Fibroblast of peridontal ligament (primary cell): Measurements from ENCODE around the gene TLL2.

Experiments
- DNase-seq: peaks from one replicate; pipeline ENCODE4 v3.0.0-alpha.2; 2010; ENCODE audit errors: extremely low read depth

Gene TLL2

DNA sequence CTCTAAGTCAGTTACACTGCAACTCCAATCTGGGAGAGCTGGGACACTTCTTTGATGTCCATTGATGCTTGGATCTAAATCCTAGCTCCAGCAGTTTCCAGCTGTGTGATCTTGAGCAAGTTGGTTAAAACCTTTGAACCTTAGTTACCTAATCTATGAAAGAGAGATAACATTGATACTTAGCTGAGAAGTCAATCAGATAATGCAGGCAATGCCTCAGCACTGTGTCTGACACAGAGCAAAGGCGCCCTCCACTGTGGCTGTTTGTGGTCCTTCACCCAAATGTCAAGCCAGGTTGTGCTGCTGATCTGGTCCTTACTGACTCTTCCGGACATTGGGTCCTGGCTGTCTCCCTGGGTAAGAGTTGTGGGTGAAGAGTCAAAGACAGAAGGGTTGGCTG lies 189.3 kb downstream of the TLL2 start:
- DNase-seq = no peak

DNA sequence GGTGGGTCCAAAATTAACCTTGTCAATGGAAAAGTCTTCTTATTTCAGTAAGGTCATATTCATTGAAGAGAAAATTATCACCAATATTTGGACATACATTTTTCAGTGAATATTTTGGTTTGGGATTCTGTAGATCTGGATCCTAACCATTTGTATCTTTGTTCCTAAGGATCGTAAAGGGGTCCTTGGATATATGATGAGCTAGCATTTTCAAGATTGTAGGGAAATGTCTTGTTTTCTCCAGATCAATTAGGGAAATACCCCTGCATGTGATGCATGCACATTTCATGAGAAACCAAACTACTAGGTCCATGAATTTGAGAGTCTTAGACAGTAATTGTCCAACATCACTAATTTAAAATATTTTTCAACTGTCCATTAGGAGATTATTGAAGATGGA lies 191.5 kb downstream of the TLL2 start:
- no peak for DNase-seq

DNA sequence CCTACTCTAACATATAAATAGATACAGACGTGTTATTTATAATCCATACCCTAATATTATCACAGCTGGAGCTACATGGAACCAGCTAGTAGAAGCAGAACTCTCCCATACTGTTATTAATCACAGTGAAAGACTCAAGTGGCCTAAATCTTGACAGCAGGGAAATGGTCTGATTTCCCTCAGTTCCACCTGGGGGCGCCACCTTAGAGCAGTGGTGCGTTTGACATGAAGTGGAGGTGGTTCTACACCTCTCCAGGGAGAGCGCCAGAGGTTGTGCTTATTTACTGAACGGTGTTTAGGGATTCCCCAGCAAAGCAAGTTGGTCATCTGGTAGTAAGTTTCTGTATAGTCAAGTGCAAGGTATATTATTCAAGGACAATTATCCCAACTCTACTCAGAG lies 191.9 kb downstream of the TLL2 start:
- DNase-seq = no peak

DNA sequence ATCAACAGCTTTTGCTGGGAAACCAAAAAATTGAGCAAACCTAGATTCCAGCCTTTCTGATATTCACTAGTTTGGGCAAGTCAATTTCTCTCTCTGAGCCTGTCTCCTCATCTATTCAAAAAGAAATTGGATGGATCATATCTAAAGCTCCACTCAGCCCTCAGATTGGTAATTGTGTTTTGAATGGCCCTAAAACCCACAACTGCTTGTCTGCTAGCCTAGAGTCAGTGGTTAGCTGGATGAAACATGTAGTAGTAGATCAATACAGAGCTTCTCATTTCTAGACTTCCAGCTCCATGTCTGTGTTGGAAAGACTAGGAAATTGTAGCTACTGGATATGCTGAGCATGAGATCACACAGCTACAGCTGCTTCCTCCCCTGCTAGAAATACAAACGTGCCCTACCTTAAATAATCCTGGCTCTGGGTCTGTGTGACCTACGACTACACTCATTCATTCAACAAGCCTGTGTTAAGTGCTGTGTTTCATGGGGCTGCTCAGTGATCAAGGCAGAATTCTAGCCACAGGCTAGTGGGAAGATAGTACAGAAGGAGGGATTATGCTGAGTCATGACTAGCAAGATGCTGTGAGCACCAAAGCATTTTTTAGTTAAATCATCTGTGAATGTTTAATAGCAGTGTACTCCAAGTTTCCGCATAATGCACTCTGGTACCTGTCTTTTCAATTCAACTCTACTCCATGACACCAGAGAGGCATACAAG lies 193.8 kb downstream of the TLL2 start:
- peak; percentile 3 for DNase-seq

DNA sequence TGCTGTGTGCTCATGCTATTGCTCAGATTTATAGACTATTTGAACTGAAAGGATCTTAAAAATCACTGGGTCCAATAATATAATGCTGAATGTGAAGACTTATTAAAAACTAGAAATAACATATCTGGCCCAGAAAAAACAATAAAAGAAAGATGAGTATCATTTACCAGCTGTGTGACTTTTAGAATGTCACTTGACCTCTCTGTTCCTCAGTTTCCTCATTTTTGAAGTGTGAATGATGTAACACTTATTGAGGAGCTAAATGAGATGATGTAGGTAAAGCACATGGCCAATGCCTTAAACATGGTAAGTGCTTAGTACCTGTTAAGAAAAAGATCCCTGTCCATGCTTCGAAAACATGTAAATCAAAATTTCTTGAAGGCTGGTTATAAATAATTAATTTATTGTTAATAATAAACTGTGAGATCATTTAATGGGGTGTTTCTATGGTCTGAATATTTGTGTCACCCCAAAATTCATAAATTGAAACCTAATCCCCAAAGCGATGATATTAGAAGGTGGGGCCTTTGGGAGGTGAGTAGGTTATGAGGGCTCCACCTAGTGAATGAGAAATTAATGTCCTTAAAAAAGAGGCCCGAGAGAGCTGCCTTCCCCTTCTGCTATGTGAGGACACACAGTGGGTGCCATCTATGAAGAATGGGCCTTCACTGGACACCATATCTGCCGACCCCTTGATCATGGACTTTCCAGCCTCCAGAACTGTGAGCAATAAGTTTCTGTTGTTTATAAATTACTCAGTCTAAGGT lies 196.5 kb downstream of the TLL2 start:
- DNase-seq = no peak
